ENCODE measurements around the gene ZNF155. TPM values are rescaled to one million over a fixed set of nuclear protein-coding genes. Genes with fewer than 3 reads are reported as not detected.

Gene ZNF155
- total RNA-seq, 1 donor from 2014 or later: 8.1 TPM

DNA sequence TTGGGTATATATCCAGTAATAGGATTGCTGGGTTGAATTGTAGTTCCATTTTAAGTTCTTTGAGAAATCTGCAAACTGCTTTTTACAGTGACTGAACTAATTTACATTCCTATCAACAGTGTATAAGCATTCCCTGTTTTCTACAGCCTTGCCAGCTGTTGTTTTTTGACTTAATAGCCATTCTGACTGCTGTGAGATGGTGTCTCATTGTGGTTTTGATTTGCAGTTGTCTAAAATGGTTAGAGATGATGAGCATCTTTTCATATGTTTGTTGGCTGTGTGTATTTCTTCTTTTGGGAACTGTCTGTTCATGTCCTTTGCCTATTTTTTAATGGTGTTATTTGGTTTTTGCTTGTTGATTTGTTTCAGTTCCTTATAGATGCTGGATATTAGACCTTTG is 37.2 kb downstream of the ZNF155 start:
- peaks cover 8% of the 10 kb centered on the region for H3K36me3 Mint-ChIP-seq (ENCODE audit: unreplicated experiment)

DNA sequence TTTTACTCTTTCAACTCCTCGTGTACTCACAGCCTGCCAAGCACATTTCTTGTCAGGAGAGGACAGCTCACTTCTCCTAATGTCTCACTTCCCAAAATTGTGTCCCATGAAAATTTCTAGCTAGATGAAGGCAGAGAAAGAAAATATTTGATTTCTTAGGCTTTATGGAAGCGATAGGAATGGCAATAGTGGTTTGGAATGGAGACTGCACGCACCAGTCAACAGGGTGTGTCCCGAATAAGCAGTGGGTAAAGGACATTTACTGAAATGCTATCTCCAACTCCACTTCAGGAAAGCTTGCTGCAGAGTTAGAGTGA is 40.9 kb downstream of the ZNF155 start:
- peaks cover 17% of the 10 kb centered on the region for H3K4me1 Mint-ChIP-seq (ENCODE audit: unreplicated experiment)
- DNase-seq (ENCODE audit: extremely low spot score, unreplicated experiment): no peak
- H3K27ac Mint-ChIP-seq (ENCODE audit: unreplicated experiment): peak overlapping the region; percentile 97
- TF ChIP-seq, protein P1, sequence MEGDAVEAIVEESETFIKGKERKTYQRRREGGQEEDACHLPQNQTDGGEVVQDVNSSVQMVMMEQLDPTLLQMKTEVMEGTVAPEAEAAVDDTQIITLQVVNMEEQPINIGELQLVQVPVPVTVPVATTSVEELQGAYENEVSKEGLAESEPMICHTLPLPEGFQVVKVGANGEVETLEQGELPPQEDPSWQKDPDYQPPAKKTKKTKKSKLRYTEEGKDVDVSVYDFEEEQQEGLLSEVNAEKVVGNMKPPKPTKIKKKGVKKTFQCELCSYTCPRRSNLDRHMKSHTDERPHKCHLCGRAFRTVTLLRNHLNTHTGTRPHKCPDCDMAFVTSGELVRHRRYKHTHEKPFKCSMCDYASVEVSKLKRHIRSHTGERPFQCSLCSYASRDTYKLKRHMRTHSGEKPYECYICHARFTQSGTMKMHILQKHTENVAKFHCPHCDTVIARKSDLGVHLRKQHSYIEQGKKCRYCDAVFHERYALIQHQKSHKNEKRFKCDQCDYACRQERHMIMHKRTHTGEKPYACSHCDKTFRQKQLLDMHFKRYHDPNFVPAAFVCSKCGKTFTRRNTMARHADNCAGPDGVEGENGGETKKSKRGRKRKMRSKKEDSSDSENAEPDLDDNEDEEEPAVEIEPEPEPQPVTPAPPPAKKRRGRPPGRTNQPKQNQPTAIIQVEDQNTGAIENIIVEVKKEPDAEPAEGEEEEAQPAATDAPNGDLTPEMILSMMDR (IDR thresholded peaks at IDR 0.05): no peak
- peaks cover 19% of the 10 kb centered on the region for H3K27me3 Mint-ChIP-seq (ENCODE audit: unreplicated experiment)
- H3K36me3 Mint-ChIP-seq (ENCODE audit: unreplicated experiment): peaks cover 38% of the 10 kb centered on the region
- H3K4me3 Mint-ChIP-seq (ENCODE audit: unreplicated experiment): peak overlapping the region; percentile 97
- H3K9me3 Mint-ChIP-seq (ENCODE audit: unreplicated experiment): peaks cover 42% of the 10 kb centered on the region

More for the DNA sequence above, 37.2 kb downstream of the ZNF155 start:
- H3K4me3 Mint-ChIP-seq (ENCODE audit: unreplicated experiment): no peak overlapping the region
- peaks cover 16% of the 10 kb centered on the region for H3K4me1 Mint-ChIP-seq (ENCODE audit: unreplicated experiment)
- DNase-seq (ENCODE audit: extremely low spot score, unreplicated experiment): no peak
- peaks cover 25% of the 10 kb centered on the region for H3K27me3 Mint-ChIP-seq (ENCODE audit: unreplicated experiment)
- H3K27ac Mint-ChIP-seq (ENCODE audit: unreplicated experiment): no peak overlapping the region
- TF ChIP-seq, protein P1 (IDR thresholded peaks at IDR 0.05): no peak
- H3K9me3 Mint-ChIP-seq (ENCODE audit: unreplicated experiment): peaks cover 34% of the 10 kb centered on the region

DNA sequence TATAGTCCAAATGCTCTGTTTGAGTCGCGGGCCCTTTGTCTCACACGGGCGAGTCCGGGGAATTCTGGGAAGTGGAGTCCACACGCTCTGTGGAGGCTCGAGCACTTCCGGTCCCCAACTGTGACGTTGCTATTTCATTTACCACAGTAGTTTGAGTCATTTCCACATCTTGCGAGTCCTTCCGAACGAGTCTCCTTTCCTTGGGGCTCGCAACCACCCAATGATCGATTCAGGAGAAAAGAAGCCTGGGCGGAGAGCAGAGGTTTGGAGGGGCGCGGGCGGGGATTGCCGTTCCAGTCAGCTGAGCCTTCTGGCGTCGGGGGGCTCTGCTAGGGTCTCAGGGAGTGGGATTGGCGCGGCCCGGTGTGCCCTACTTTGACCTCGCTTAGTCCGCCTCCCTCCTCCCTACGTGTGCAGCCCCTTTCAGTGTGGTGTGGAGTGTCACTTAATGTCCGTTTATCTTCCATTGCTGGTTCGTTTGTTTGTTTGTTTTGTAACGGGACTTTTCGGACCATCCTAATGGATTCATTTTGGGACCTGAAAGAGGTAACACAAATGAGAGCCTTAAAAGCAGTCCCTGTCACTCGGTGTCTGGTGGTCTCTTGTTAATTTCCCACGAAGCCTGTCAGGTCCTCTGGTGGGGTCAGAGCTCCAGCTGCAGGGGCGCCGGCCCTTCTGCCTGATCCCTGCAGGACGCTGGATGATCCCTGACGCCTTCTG is 41.4 kb downstream of the ZNF155 start, which contains the start of gene ZNF222:
ZNF222 (plus strand) TSS at position 163 of the 720 bp plus-strand sequence; CDS start at position 221, 58 bp downstream.
- H3K4me1 Mint-ChIP-seq (ENCODE audit: unreplicated experiment): peaks cover 17% of the 10 kb centered on the region
- peaks cover 43% of the 10 kb centered on the region for H3K36me3 Mint-ChIP-seq (ENCODE audit: unreplicated experiment)
- peak; percentile 89 for DNase-seq (ENCODE audit: extremely low spot score, unreplicated experiment)
- H3K27ac Mint-ChIP-seq (ENCODE audit: unreplicated experiment): peak within 1 kb of the TSS; percentile 97
- TF ChIP-seq, protein P1 (IDR thresholded peaks at IDR 0.05): no peak
- peaks cover 42% of the 10 kb centered on the region for H3K9me3 Mint-ChIP-seq (ENCODE audit: unreplicated experiment)
- H3K27me3 Mint-ChIP-seq (ENCODE audit: unreplicated experiment): peaks cover 15% of the 10 kb centered on the region
- H3K4me3 Mint-ChIP-seq (ENCODE audit: unreplicated experiment): peak within 1 kb of the TSS; percentile 97

DNA sequence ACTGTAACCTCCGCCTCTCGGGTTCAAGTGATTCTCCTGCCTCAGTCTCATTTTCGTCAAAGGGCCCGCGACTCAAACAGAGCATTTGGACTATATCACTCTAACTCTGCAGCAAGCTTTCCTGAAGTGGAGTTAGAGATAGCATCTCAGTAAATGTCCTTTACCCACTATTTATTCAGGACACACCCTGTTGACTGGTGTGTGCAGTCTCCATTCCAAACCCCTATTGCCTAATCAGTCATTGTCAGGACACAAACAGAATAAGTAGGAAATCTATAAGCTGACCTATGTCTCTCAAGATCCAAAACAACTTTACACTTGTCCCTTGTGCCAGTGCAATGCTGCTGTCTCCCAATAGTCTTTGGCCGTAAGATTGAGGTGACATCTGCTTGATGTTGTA is 42.6 kb downstream of the ZNF155 start:
- peaks cover 6% of the 10 kb centered on the region for H3K27me3 Mint-ChIP-seq (ENCODE audit: unreplicated experiment)
- H3K4me1 Mint-ChIP-seq (ENCODE audit: unreplicated experiment): peaks cover 17% of the 10 kb centered on the region
- peaks cover 47% of the 10 kb centered on the region for H3K9me3 Mint-ChIP-seq (ENCODE audit: unreplicated experiment)
- DNase-seq (ENCODE audit: extremely low spot score, unreplicated experiment): no peak
- TF ChIP-seq, protein P1 (IDR thresholded peaks at IDR 0.05): no peak
- no peak overlapping the region for H3K4me3 Mint-ChIP-seq (ENCODE audit: unreplicated experiment)
- H3K36me3 Mint-ChIP-seq (ENCODE audit: unreplicated experiment): peaks cover 54% of the 10 kb centered on the region
- no peak overlapping the region for H3K27ac Mint-ChIP-seq (ENCODE audit: unreplicated experiment)

DNA sequence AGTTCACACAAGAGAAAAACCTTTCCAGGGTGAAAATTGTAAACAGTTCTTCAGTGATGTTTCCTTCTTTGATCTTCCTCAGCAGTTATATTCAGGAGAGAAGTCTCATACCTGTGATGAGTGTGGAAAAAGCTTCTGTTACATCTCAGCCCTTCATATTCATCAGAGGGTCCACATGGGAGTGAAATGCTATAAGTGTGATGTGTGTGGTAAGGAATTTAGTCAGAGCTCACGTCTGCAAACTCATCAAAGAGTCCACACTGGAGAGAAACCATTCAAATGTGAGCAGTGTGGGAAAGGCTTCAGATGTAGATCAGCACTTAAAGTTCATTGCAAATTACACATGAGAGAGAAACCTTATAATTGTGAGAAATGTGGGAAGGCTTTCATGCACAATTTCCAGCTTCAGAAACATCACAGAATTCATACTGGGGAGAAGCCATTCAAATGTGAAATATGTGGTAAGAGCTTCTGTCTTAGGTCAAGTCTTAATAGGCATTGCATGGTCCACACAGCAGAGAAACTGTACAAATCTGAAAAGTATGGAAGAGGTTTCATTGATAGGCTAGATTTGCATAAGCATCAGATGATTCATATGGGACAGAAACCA is 48.1 kb downstream of the ZNF155 start:
- no peak overlapping the region for H3K4me3 Mint-ChIP-seq (ENCODE audit: unreplicated experiment)
- no peak for DNase-seq (ENCODE audit: extremely low spot score, unreplicated experiment)
- H3K27ac Mint-ChIP-seq (ENCODE audit: unreplicated experiment): no peak overlapping the region
- TF ChIP-seq, protein P1 (IDR thresholded peaks at IDR 0.05): no peak
- peaks cover 55% of the 10 kb centered on the region for H3K9me3 Mint-ChIP-seq (ENCODE audit: unreplicated experiment)
- peaks cover 62% of the 10 kb centered on the region for H3K36me3 Mint-ChIP-seq (ENCODE audit: unreplicated experiment)
- H3K27me3 Mint-ChIP-seq (ENCODE audit: unreplicated experiment): no peaks in the 10 kb centered on the region
- no peaks in the 10 kb centered on the region for H3K4me1 Mint-ChIP-seq (ENCODE audit: unreplicated experiment)

Data from osteocyte (in vitro differentiated cells).